WTC11 (cell line): ENCODE results near the gene SEC14L6. TPM values are rescaled to one million over a fixed set of nuclear protein-coding genes. Genes with fewer than 3 reads are reported as not detected.

Experiments used
- ATAC-seq: fragments of 200-7000 bp; cut with Tn5 transposase; 2 replicates; pipeline ENCODE4 v1.10.0; 2021; ENCODE audit warnings: mild to moderate bottlenecking, moderate library complexity
- CTCF ChIA-PET: fragments of 300-600 bp; sonication (Branson Sonifier 250); formaldehyde crosslinking; loops from one replicate; lab custom pipeline; 2021; ENCODE audit warnings: antibody characterized with exemption; lab: Charles Lee
- POLR2A ChIA-PET: fragments of 350-600 bp; sonication (Branson Sonifier 250); formaldehyde crosslinking; loops from one replicate; lab custom pipeline; 2021; ENCODE audit warnings: antibody characterized with exemption; lab: Charles Lee
- DNase-seq: peaks from one replicate; pipeline ENCODE4 v3.0.0; 2021; ENCODE audit warnings: low spot score
- H3K27ac Mint-ChIP-seq: 2 replicates; pipeline ENCODE4 v1.8.0; 2021; ENCODE audit warnings: mixed read lengths
- H3K27me3 Mint-ChIP-seq: 2 replicates; pipeline ENCODE4 v1.8.0; 2021; ENCODE audit warnings: low read depth, mild to moderate bottlenecking, moderate library complexity, mixed read lengths
- H3K36me3 Mint-ChIP-seq: 2 replicates; pipeline ENCODE4 v1.8.0; 2021; ENCODE audit warnings: mixed read lengths
- H3K4me1 Mint-ChIP-seq: 2 replicates; pipeline ENCODE4 v1.8.0; 2022; ENCODE audit warnings: mixed read lengths
- H3K4me3 Mint-ChIP-seq: 2 replicates; pipeline ENCODE4 v1.8.0; 2021; ENCODE audit warnings: mild to moderate bottlenecking, moderate library complexity, mixed read lengths
- H3K9me3 Mint-ChIP-seq: 2 replicates; pipeline ENCODE4 v1.8.0; 2021; ENCODE audit warnings: mixed read lengths
- ELF4 ChIP-seq: sonication (generic); formaldehyde crosslinking; IDR thresholded peaks from 2 replicates; pipeline ENCODE4 v1.8.1; 2022; ENCODE audit warnings: low read depth, mild to moderate bottlenecking, moderate library complexity, missing genetic modification reagents
- ESRRA ChIP-seq: sonication (generic); formaldehyde crosslinking; IDR thresholded peaks from 2 replicates; pipeline ENCODE4 v1.8.1; 2022; ENCODE audit warnings: mild to moderate bottlenecking, missing genetic modification reagents, borderline replicate concordance
- FOXP1 ChIP-seq: sonication (generic); formaldehyde crosslinking; IDR thresholded peaks from 2 replicates; pipeline ENCODE4 v1.8.0; 2022; ENCODE audit warnings: missing genetic modification reagents, mild to moderate bottlenecking, moderate library complexity, borderline replicate concordance
- RELA ChIP-seq: sonication (generic); formaldehyde crosslinking; IDR thresholded peaks from 2 replicates; pipeline ENCODE4 v1.8.1; 2022; ENCODE audit warnings: missing genetic modification reagents, mild to moderate bottlenecking, borderline replicate concordance
- SMAD3 ChIP-seq: sonication (generic); formaldehyde crosslinking; IDR thresholded peaks from 2 replicates; pipeline ENCODE4 v1.8.0; 2022; ENCODE audit warnings: missing genetic modification reagents, mild to moderate bottlenecking, borderline replicate concordance
- SP1 ChIP-seq: sonication (generic); formaldehyde crosslinking; conservative IDR thresholded peaks from 2 replicates; pipeline ENCODE4 v1.8.1; 2022; ENCODE audit warnings: missing genetic modification reagents
- TCF7 ChIP-seq: sonication (generic); formaldehyde crosslinking; IDR thresholded peaks from 2 replicates; pipeline ENCODE4 v1.8.0; 2022; ENCODE audit warnings: mild to moderate bottlenecking, low read depth, missing genetic modification reagents, moderate library complexity
- ZNF671 ChIP-seq: fragments of 250-450 bp; sonication (Bioruptor Pico); IDR thresholded peaks from 2 replicates; pipeline ENCODE4 v1.8.0; 2021; ENCODE audit warnings: mild to moderate bottlenecking
- total RNA-seq: library from RNA; stranded (reverse); gene quantifications from 3 replicates; pipeline ENCODE4 v1.2.3, GENCODE V29; 2021
- TF ChIP-seq, protein P1 (sequence below): fragments of 250-450 bp; sonication (Bioruptor Pico); IDR thresholded peaks from 2 replicates; pipeline ENCODE4 v1.9.0; 2021; ENCODE audit warnings: mild to moderate bottlenecking, borderline replicate concordance
- TF ChIP-seq, protein P2 (sequence below): sonication (generic); formaldehyde crosslinking; IDR thresholded peaks from 2 replicates; pipeline ENCODE4 v1.8.0; 2023; ENCODE audit warnings: missing genetic modification reagents, mild to moderate bottlenecking, borderline replicate concordance
- TF ChIP-seq, protein P3 (sequence below): fragments of 250-450 bp; sonication (Bioruptor Pico); IDR thresholded peaks from 2 replicates; pipeline ENCODE4 v2.1.2; 2022; ENCODE audit warnings: mild to moderate bottlenecking, moderate library complexity
- TF ChIP-seq, protein P4 (sequence below): sonication (generic); formaldehyde crosslinking; conservative IDR thresholded peaks from 2 replicates; pipeline ENCODE4 v1.8.1; 2023; ENCODE audit warnings: mild to moderate bottlenecking, low read depth, missing genetic modification reagents, moderate library complexity
- TF ChIP-seq, protein P5 (sequence below): sonication (generic); formaldehyde crosslinking; IDR thresholded peaks from 2 replicates; pipeline ENCODE4 v1.8.1; 2022; ENCODE audit warnings: mild to moderate bottlenecking, missing genetic modification reagents, moderate library complexity, borderline replicate concordance
- TF ChIP-seq, protein P6 (sequence below): fragments of 250-450 bp; sonication (Bioruptor Pico); conservative IDR thresholded peaks from 2 replicates; pipeline ENCODE4 v1.9.0; 2021; ENCODE audit warnings: mild to moderate bottlenecking

The SEC14L6 gene
- total RNA-seq, 1 experiment from 2014 or later = 1.6 TPM

DNA sequence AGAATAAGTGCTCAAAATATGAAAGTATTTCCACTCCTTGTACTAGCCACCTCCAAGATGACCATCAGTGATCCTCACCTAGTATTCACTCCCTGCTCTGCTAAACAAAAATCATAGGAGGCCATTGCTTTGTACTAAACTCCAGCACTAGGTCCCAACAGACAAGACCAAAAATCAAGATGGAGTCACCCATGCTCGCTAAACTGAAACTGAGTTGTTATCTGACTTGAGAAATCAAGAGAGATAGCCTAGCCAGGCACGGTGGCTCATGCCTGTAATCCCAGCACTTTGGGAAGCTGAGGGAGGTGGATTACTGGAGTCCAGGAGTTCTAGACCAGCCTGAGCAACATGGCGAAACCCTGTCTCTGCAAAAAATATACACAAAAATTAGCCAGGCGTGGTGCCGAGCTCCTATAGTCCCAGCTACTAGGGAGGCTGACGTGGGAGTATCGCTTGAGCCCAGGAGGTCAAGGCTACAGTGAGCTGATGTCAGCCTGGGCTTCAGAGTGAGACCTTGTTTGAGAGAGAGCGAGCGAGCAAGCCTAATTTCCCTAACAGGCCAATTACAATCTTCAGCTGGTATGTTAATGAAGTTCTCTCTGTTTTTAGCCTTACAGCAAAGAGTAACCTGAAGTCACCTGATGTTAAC is 9.3 kb downstream of the SEC14L6 start:
- Mint-ChIP-seq H3K27me3 (no peaks in the 10 kb centered on the region), H3K36me3 (no peaks in the 10 kb centered on the region), H3K4me1 (peaks cover 12% of the 10 kb centered on the region), H3K9me3 (no peaks in the 10 kb centered on the region), H3K4me3 (no peak overlapping the region), H3K27ac (no peak overlapping the region)
- ATAC-seq (no peak), DNase-seq (no peak)
- CTCF ChIA-PET = interaction anchor here (1.0 to 1.9 kb wide), 3 partner anchors 16 to 20 kb away, joined by 3 to 6 read pairs (median 3); no protein-coding TSS in a partner anchor
- POLR2A ChIA-PET = interaction anchor here (0.7 kb wide), 1 partner anchor 485 kb away, joined by 4 read pairs; no protein-coding TSS in a partner anchor
- no peak for TF ChIP-seq TCF7 (CRISPR knock-in tag)
- TF ChIP-seq, protein P1, sequence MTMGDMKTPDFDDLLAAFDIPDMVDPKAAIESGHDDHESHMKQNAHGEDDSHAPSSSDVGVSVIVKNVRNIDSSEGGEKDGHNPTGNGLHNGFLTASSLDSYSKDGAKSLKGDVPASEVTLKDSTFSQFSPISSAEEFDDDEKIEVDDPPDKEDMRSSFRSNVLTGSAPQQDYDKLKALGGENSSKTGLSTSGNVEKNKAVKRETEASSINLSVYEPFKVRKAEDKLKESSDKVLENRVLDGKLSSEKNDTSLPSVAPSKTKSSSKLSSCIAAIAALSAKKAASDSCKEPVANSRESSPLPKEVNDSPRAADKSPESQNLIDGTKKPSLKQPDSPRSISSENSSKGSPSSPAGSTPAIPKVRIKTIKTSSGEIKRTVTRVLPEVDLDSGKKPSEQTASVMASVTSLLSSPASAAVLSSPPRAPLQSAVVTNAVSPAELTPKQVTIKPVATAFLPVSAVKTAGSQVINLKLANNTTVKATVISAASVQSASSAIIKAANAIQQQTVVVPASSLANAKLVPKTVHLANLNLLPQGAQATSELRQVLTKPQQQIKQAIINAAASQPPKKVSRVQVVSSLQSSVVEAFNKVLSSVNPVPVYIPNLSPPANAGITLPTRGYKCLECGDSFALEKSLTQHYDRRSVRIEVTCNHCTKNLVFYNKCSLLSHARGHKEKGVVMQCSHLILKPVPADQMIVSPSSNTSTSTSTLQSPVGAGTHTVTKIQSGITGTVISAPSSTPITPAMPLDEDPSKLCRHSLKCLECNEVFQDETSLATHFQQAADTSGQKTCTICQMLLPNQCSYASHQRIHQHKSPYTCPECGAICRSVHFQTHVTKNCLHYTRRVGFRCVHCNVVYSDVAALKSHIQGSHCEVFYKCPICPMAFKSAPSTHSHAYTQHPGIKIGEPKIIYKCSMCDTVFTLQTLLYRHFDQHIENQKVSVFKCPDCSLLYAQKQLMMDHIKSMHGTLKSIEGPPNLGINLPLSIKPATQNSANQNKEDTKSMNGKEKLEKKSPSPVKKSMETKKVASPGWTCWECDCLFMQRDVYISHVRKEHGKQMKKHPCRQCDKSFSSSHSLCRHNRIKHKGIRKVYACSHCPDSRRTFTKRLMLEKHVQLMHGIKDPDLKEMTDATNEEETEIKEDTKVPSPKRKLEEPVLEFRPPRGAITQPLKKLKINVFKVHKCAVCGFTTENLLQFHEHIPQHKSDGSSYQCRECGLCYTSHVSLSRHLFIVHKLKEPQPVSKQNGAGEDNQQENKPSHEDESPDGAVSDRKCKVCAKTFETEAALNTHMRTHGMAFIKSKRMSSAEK (CRISPR knock-in tag) = no peak
- TF ChIP-seq, protein P2, sequence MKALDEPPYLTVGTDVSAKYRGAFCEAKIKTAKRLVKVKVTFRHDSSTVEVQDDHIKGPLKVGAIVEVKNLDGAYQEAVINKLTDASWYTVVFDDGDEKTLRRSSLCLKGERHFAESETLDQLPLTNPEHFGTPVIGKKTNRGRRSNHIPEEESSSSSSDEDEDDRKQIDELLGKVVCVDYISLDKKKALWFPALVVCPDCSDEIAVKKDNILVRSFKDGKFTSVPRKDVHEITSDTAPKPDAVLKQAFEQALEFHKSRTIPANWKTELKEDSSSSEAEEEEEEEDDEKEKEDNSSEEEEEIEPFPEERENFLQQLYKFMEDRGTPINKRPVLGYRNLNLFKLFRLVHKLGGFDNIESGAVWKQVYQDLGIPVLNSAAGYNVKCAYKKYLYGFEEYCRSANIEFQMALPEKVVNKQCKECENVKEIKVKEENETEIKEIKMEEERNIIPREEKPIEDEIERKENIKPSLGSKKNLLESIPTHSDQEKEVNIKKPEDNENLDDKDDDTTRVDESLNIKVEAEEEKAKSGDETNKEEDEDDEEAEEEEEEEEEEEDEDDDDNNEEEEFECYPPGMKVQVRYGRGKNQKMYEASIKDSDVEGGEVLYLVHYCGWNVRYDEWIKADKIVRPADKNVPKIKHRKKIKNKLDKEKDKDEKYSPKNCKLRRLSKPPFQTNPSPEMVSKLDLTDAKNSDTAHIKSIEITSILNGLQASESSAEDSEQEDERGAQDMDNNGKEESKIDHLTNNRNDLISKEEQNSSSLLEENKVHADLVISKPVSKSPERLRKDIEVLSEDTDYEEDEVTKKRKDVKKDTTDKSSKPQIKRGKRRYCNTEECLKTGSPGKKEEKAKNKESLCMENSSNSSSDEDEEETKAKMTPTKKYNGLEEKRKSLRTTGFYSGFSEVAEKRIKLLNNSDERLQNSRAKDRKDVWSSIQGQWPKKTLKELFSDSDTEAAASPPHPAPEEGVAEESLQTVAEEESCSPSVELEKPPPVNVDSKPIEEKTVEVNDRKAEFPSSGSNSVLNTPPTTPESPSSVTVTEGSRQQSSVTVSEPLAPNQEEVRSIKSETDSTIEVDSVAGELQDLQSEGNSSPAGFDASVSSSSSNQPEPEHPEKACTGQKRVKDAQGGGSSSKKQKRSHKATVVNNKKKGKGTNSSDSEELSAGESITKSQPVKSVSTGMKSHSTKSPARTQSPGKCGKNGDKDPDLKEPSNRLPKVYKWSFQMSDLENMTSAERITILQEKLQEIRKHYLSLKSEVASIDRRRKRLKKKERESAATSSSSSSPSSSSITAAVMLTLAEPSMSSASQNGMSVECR (CRISPR knock-in tag) = no peak
- TF ChIP-seq, protein P3, sequence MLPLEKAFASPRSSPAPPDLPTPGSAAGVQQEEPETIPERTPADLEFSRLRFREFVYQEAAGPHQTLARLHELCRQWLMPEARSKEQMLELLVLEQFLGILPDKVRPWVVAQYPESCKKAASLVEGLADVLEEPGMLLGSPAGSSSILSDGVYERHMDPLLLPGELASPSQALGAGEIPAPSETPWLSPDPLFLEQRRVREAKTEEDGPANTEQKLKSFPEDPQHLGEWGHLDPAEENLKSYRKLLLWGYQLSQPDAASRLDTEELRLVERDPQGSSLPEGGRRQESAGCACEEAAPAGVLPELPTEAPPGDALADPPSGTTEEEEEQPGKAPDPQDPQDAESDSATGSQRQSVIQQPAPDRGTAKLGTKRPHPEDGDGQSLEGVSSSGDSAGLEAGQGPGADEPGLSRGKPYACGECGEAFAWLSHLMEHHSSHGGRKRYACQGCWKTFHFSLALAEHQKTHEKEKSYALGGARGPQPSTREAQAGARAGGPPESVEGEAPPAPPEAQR (CRISPR knock-in tag) = no peak
- TF ChIP-seq SMAD3 (CRISPR knock-in tag) = no peak
- TF ChIP-seq, protein P4, sequence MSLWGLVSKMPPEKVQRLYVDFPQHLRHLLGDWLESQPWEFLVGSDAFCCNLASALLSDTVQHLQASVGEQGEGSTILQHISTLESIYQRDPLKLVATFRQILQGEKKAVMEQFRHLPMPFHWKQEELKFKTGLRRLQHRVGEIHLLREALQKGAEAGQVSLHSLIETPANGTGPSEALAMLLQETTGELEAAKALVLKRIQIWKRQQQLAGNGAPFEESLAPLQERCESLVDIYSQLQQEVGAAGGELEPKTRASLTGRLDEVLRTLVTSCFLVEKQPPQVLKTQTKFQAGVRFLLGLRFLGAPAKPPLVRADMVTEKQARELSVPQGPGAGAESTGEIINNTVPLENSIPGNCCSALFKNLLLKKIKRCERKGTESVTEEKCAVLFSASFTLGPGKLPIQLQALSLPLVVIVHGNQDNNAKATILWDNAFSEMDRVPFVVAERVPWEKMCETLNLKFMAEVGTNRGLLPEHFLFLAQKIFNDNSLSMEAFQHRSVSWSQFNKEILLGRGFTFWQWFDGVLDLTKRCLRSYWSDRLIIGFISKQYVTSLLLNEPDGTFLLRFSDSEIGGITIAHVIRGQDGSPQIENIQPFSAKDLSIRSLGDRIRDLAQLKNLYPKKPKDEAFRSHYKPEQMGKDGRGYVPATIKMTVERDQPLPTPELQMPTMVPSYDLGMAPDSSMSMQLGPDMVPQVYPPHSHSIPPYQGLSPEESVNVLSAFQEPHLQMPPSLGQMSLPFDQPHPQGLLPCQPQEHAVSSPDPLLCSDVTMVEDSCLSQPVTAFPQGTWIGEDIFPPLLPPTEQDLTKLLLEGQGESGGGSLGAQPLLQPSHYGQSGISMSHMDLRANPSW (CRISPR knock-in tag) = no peak
- TF ChIP-seq SP1 (CRISPR knock-in tag) = no peak
- TF ChIP-seq ZNF671 (CRISPR knock-in tag) = no peak
- TF ChIP-seq ELF4 (CRISPR knock-in tag) = no peak
- no peak for TF ChIP-seq ESRRA (CRISPR knock-in tag)
- TF ChIP-seq RELA (CRISPR knock-in tag) = no peak
- TF ChIP-seq FOXP1 (CRISPR knock-in tag) = no peak
- TF ChIP-seq, protein P5, sequence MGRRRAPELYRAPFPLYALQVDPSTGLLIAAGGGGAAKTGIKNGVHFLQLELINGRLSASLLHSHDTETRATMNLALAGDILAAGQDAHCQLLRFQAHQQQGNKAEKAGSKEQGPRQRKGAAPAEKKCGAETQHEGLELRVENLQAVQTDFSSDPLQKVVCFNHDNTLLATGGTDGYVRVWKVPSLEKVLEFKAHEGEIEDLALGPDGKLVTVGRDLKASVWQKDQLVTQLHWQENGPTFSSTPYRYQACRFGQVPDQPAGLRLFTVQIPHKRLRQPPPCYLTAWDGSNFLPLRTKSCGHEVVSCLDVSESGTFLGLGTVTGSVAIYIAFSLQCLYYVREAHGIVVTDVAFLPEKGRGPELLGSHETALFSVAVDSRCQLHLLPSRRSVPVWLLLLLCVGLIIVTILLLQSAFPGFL = no peak
- TF ChIP-seq, protein P6, sequence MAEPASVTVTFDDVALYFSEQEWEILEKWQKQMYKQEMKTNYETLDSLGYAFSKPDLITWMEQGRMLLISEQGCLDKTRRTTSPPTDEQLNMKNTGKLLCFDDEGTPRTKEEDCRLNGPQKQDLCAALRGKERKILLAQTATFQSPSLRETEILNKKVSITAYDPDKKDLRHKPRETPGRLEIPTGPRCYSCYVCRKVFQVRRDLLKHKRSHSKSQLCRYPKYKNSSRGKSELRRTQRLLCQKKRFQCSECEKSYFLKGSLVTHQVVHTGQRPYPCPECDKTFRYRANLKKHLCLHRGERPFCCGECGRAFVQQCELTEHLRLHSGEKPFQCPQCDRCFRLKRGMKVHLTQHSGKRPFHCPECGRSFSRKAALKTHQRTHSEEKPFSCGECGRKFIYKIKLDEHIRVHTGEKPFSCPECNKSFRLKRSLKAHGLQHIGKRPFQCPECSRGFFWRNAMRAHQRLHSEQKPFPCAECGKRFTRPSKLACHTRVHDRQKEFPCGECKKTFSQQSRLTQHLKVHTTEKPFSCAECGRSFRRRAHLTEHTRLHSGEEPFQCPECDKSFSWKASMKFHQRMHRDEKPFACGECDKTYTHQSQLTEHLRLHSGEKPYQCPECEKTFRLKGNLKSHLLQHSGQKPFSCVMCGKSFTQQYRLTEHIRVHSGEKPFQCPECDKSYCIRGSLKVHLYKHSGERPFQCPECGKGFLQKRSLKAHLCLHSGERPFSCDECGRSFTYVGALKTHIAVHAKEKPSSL (CRISPR knock-in tag) = no peak
